Left lung (tissue), 10 donors: ENCODE measurements around the gene SSBP2. TPM values are rescaled to one million over a fixed set of nuclear protein-coding genes. Genes with fewer than 3 reads are reported as not detected.

Source experiments
- ATAC-seq: fragments of 200-7000 bp; cut with Tn5 transposase; one replicate; pipeline ENCODE4 v1.9.1; 2020; ENCODE audit warnings: moderate library complexity
- DNase-seq, 4 donors: peaks; one replicate each; pipeline ENCODE4 v3.0.0-alpha.2; 2013 to 2020
- H3K27ac ChIP-seq, 2 donors: fragments of 200-600 bp; sonication (generic) in 1 of 2; one replicate each; pipeline versions ENCODE4 v1.5.0 to v1.8.0; 2020 to 2021
- H3K27me3 ChIP-seq, 2 donors: fragments of 200-600 bp; sonication (generic) in 1 of 2; one replicate each; pipeline versions ENCODE4 v1.5.0 to v1.8.0; 2020 to 2021
- H3K36me3 ChIP-seq, 2 donors: fragments of 200-600 bp; sonication (generic) in 1 of 2; one replicate each; pipeline versions ENCODE4 v1.5.0 to v1.8.0; 2020 to 2021
- H3K4me1 ChIP-seq, 2 donors: fragments of 200-600 bp; one replicate each; pipeline ENCODE4 v1.8.0; 2021
- H3K4me3 ChIP-seq, 2 donors: fragments of 200-600 bp; sonication (generic) in 1 of 2; one replicate each; pipeline versions ENCODE4 v1.5.0 to v1.8.0; 2020 to 2021; ENCODE audit warnings: mild to moderate bottlenecking in 1 of 2
- H3K9me3 ChIP-seq, 2 donors: fragments of 200-600 bp; sonication (generic) in 1 of 2; one replicate each; pipeline versions ENCODE4 v1.5.0 to v1.8.0; 2020 to 2021
- intact Hi-C, 2 donors: fragments of 100-400 bp; cut with DNase I; formaldehyde crosslinking; loops; one replicate each; pipeline versions ENCODE4 v1.11.2 to v1.14.2; 2022
- polyA plus RNA-seq, 6 donors: library from polyadenylated mRNA; unstranded; fragments of 120-200 nt; gene quantifications; one replicate each; pipeline ENCODE4 v1.2.1, GENCODE V29; 2013; ENCODE audit not compliant: insufficient read length in 6 of 6
- total RNA-seq, 2 donors: library from RNA; stranded (reverse); fragmentation: NEBNext Ultra II Directional; extraction: Animal tissue kit (Norgen Biotek cat#: 25700); gene quantifications; one replicate each; pipeline ENCODE4 v1.2.1, GENCODE V29; 2021
- TF ChIP-seq, protein P1 (sequence below), 2 donors: fragments of 200-600 bp; sonication (generic) in 1 of 2; IDR thresholded peaks; one replicate each; pipeline versions ENCODE4 v1.5.0 to v1.8.0; 2021; ENCODE audit warnings: antibody characterized with exemption in 2 of 2
- donor health status: DM: no; HTN: yes; CAD: no.
- donor health status: DM: no; HTN: no; CAD: no.

The SSBP2 gene
- total and polyA plus RNA-seq, 8 donors: 31.6 to 103 (median 74.8) TPM

DNA sequence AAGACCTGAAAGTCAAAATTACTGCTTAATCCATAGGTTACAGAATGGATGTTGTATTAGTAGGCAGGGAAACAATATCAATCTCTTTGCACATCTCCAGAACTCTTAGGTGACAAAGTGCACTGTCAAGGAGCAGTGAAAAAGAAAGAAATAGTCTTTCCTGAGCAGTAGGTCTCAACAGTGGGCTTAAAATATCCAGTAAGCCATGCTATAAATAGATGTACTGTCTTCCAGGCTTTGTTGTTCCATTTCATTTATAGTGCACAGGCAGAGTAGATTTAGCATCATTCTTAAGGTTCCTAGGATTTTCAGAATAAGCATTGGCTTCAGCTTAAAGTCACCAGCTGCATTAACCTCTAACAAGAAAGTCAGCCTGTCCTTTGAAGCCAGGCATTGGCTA lies 50.7 kb downstream of the SSBP2 start:
- no peaks in the 10 kb centered on the region for H3K4me1 ChIP-seq
- intact Hi-C loops: no loop called here
- H3K4me3 ChIP-seq: no peak overlapping the region
- ATAC-seq (no peak), DNase-seq (no peak)
- no peaks in the 10 kb centered on the region for H3K36me3 ChIP-seq
- TF ChIP-seq, protein P1, sequence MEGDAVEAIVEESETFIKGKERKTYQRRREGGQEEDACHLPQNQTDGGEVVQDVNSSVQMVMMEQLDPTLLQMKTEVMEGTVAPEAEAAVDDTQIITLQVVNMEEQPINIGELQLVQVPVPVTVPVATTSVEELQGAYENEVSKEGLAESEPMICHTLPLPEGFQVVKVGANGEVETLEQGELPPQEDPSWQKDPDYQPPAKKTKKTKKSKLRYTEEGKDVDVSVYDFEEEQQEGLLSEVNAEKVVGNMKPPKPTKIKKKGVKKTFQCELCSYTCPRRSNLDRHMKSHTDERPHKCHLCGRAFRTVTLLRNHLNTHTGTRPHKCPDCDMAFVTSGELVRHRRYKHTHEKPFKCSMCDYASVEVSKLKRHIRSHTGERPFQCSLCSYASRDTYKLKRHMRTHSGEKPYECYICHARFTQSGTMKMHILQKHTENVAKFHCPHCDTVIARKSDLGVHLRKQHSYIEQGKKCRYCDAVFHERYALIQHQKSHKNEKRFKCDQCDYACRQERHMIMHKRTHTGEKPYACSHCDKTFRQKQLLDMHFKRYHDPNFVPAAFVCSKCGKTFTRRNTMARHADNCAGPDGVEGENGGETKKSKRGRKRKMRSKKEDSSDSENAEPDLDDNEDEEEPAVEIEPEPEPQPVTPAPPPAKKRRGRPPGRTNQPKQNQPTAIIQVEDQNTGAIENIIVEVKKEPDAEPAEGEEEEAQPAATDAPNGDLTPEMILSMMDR (IDR thresholded peaks at IDR 0.05): no peak
- no peaks in the 10 kb centered on the region for H3K27me3 ChIP-seq
- H3K27ac ChIP-seq: no peak overlapping the region
- H3K9me3 ChIP-seq: peaks cover 0 to 12% of the 10 kb centered on the region in 2 donors

DNA sequence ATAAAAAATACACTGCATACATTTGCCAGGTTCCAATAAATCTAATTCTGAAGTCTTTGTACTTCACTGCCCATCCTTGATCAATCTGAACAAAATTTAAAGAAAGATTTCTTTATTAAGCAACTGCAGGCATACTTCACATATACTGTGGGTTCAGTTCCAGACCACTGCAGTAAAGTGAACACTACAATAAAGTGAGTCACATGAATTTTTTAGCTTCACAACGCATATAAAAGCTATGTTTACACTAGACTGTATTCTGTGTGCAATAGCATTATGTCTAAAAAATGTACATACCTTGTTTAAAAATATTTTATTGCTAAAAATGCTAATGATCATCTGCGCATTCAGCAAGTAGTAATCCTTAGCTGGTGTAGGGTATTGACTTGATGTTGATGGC lies 52.1 kb downstream of the SSBP2 start:
- Histone ChIP-seq H3K4me3 (no peak overlapping the region), H3K27me3 (no peaks in the 10 kb centered on the region), H3K27ac (no peak overlapping the region), H3K4me1 (no peaks in the 10 kb centered on the region), H3K9me3 (peaks cover 0 to 12% of the 10 kb centered on the region in 2 donors), H3K36me3 (no peaks in the 10 kb centered on the region)
- TF ChIP-seq, protein P1 (IDR thresholded peaks at IDR 0.05): no peak
- intact Hi-C loops: no loop called here
- no peak for ATAC-seq
- DNase-seq: no peak

DNA sequence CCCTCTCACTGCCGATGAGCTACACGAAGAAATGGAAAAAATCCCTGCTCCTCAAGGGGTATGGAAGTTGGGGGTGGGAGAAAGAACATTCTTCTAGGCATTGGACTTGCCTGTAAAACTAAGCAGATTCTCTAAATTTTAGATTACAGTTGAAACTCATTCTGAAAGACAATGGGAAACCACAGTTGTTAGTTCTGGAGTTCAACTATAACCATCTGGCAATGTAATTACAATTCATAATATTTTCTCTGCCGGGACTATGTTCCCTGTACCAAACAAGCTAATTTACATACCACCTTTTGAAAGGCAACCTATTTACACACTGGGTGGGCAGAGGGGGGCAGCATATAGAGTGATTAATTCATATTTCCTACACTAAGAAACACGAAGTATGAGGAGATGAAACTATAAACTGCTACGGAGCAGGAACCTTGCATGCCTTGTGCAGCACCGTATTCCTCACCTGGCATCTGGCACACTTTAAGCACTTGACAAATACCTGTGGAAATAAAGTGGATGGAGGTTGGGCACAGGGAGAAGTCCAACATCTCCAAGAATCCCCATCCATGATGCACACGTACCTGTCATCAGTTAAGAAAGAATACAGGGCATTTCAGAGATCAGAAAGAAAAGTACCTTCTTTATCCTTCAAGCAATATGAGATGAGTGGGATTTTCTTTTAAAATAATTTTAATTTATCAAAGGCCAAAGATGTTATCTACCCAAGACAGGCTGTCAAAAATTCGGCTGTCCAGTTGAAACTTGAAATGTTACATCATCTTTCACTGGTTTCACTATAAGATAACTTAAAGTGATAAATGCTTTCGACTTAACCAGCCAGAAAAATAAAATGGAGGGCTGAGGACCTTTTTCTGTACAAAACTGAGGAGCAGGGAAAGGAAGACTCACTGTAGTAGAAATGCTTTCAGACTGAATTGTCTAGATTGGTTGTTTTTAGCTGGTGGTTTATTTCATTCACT lies 54.2 kb downstream of the SSBP2 start:
- intact Hi-C loops: no loop called here
- ATAC-seq (peak; percentile 54), DNase-seq (no peak)
- Histone ChIP-seq H3K36me3 (no peaks in the 10 kb centered on the region), H3K4me3 (no peak overlapping the region), H3K27me3 (no peaks in the 10 kb centered on the region), H3K9me3 (peaks cover 0 to 22% of the 10 kb centered on the region in 2 donors), H3K27ac (no peak overlapping the region), H3K4me1 (no peaks in the 10 kb centered on the region)
- TF ChIP-seq, protein P1 (IDR thresholded peaks at IDR 0.05): no peak

DNA sequence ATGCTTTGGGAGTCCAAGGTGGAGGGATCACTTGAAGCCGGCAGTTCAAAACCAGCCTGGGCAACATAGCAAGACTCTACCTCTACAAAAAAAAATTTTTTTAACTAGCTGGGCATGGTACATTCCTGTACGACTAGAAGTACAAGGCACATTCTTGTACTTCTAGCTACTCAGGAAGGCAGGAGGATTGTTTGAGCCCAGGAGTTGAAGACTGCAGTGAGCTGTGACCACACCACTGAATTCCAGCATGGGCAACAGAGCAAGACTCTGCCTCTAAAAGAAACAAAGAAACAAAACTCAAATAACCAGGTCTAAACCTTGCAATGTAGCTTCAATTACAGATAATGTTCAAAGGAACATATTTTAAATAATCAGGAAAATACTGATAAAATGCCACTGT lies 56.2 kb downstream of the SSBP2 start:
- no peak overlapping the region for H3K4me3 ChIP-seq
- TF ChIP-seq, protein P1 (IDR thresholded peaks at IDR 0.05): no peak
- ATAC-seq (no peak), DNase-seq (no peak)
- no peaks in the 10 kb centered on the region for H3K27me3 ChIP-seq
- H3K9me3 ChIP-seq: peaks cover 0 to 31% of the 10 kb centered on the region in 2 donors
- H3K36me3 ChIP-seq: no peaks in the 10 kb centered on the region
- H3K27ac ChIP-seq: no peak overlapping the region
- H3K4me1 ChIP-seq: no peaks in the 10 kb centered on the region
- intact Hi-C loops: no loop called here

DNA sequence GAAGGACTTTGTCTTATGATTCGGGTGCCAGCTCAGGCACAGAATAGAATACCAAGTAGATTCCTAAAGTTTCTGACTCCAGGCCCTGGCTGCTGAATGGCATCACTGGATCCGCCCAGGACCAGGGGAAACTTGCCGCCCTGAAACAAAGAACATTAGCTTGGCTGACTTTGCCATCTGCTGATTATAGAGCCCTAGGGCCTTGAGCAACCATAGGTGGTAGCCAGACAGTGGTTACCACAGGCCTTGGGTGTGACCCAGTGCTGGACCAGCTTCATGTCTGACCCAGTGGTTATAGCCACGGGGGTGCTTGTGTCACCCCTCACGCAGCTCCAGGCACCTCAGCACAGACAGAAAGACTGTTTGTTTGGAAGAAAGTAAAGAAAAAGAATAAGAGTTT lies 62.7 kb downstream of the SSBP2 start:
- ATAC-seq (no peak), DNase-seq (no peak)
- no peak overlapping the region for H3K27ac ChIP-seq
- no peaks in the 10 kb centered on the region for H3K27me3 ChIP-seq
- intact Hi-C loops: no loop called here
- no peaks in the 10 kb centered on the region for H3K4me1 ChIP-seq
- TF ChIP-seq, protein P1 (IDR thresholded peaks at IDR 0.05): no peak
- no peak overlapping the region for H3K4me3 ChIP-seq
- no peaks in the 10 kb centered on the region for H3K36me3 ChIP-seq
- H3K9me3 ChIP-seq: peaks cover 0 to 38% of the 10 kb centered on the region in 2 donors
